HUES6 (cell line): ENCODE measurements around the gene IARS2.

ENCODE experiments used
- H3K27ac ChIP-seq: 2 replicates; pipeline ENCODE4 v1.7.0; 2013; ENCODE audit warnings: low read depth, mild to moderate bottlenecking, low read length, inconsistent platforms
- H3K27me3 ChIP-seq: 2 replicates; pipeline ENCODE4 v1.6.1; 2013; ENCODE audit warnings: low read length; ENCODE audit not compliant: control insufficient read depth, insufficient read depth
- H3K36me3 ChIP-seq: 2 replicates; pipeline ENCODE4 v1.6.1; 2013; ENCODE audit warnings: low read length; ENCODE audit not compliant: control insufficient read depth, insufficient read depth
- H3K4me1 ChIP-seq: 2 replicates; pipeline ENCODE4 v1.6.1; 2013; ENCODE audit warnings: low read length; ENCODE audit not compliant: control insufficient read depth, insufficient read depth
- H3K4me3 ChIP-seq: 2 replicates; pipeline ENCODE4 v1.5.1; 2013; ENCODE audit warnings: low read depth, low read length
- H3K9ac ChIP-seq: one replicate; pipeline ENCODE4 v1.6.1; 2013; ENCODE audit warnings: mild to moderate bottlenecking, low read length
- H3K9me3 ChIP-seq: 2 replicates; pipeline ENCODE4 v1.6.1; 2013; ENCODE audit warnings: low read depth, low read length; ENCODE audit not compliant: control insufficient read depth, insufficient read depth

The IARS2 gene

DNA sequence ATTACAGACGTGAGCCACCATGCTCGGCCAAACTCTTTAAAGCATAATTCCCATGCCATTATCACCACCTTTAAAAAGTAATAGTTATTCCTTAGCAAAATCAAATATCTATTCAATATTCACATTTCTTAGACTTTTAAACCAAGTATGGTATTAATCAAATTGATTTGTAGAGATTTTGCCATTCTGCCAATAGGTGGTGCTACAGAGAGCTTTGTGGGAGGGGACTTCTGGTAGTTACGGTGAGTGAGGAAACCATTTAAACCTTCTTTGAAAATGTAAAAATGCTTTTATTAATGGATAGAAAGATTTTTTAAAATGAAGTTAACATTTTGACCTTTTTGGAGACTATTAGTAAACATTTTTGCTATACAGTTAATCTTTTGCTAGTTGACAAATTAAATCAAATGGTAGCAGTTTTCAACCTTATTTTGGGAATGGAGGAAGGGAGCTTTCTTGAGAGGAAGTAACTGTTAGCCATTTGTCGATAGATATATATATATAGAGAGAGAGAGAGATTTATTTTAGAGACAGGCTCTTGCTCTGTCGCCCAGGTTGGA, 19.3 kb downstream of the IARS2 start:
- Histone ChIP-seq H3K9ac (no peak overlapping the region), H3K27ac (no peak overlapping the region), H3K4me3 (no peak overlapping the region), H3K9me3 (no peaks in the 10 kb centered on the region), H3K27me3 (no peaks in the 10 kb centered on the region), H3K36me3 (peaks cover 75% of the 10 kb centered on the region), H3K4me1 (no peaks in the 10 kb centered on the region)

DNA sequence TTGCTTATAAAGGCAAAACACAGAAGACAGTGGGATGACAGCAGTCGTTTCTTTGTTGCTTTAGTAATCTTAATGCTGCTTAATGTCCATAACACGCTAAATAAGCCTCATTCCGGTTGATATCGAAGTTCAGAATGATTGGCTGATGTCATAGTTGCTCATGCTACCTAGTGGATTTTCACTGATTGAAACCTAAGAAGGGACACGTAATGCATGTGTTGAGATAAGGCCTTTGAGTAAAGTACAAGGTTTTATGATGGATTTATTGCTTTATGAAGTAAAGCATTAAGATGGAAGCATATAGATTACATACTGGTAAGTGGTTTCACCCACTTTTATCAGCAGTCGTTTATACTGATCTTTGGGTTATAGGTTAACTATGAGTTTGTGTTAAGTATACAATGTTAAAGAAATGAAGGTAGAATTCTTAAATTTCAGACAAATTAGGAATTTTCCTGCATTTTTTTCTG, 25.1 kb downstream of the IARS2 start:
- Histone ChIP-seq H3K36me3 (peaks cover 39% of the 10 kb centered on the region), H3K4me1 (no peaks in the 10 kb centered on the region), H3K9me3 (no peaks in the 10 kb centered on the region), H3K4me3 (no peak overlapping the region), H3K27ac (no peak overlapping the region), H3K9ac (no peak overlapping the region), H3K27me3 (no peaks in the 10 kb centered on the region)

DNA sequence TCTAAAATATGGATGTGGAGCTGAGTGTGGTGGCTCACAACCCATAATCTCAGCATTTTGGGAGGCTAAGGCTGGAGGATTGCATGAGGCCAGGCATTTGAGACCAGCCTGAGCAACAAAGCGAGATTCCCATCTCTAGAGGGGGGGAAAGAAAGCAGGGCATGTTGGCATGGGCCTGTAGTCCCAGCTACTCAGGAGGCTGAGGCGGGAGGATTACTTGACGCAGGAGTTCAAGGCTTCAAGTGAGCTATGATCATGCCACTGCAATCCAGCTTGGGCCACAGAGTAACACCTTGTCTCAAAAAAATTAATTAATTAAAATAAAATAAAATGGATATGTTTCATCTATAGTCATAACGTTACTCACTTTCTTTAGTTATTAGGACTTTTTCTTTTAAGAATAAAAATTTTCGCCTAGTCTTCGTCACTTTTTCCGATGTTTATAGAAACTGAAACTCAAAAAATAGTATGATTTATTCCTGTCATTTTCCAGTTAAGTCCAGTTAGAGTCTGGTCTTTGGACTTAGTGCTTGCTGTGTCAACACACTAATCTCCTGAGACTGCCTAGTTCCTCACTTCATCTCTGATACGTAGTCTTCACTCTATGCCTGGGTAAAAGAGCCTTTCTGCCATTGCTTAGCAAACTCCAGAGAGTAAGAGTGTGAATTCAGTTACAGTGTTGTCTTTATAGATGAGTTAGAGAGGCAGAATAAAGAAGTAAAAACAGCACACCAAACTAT, 28.0 kb downstream of the IARS2 start:
- no peaks in the 10 kb centered on the region for H3K9me3 ChIP-seq
- no peak overlapping the region for H3K9ac ChIP-seq
- no peaks in the 10 kb centered on the region for H3K4me1 ChIP-seq
- no peaks in the 10 kb centered on the region for H3K27me3 ChIP-seq
- no peak overlapping the region for H3K27ac ChIP-seq
- H3K36me3 ChIP-seq, result peaks cover 28% of the 10 kb centered on the region
- H3K4me3 ChIP-seq, result no peak overlapping the region

DNA sequence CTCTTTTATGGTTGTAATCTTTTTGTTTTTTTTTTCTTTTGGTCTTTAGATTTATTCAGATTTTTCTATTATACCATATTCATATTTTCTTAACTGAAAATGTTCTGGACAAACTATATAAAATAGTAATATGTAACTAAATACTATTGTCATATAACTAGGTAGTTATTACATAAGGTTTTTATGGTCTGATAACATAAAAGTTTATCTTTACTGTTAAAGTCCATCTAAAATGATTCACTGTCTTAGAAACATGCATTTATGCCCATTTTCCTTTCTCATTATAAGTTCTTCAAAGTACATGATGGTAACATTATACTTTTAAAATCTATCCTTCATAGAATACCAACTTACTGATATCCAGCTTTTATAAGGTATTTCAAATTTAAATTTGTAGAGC, 29.1 kb downstream of the IARS2 start:
- Histone ChIP-seq H3K27ac (no peak overlapping the region), H3K4me1 (no peaks in the 10 kb centered on the region), H3K9me3 (no peaks in the 10 kb centered on the region), H3K9ac (no peak overlapping the region), H3K4me3 (no peak overlapping the region), H3K27me3 (no peaks in the 10 kb centered on the region), H3K36me3 (peaks cover 33% of the 10 kb centered on the region)

DNA sequence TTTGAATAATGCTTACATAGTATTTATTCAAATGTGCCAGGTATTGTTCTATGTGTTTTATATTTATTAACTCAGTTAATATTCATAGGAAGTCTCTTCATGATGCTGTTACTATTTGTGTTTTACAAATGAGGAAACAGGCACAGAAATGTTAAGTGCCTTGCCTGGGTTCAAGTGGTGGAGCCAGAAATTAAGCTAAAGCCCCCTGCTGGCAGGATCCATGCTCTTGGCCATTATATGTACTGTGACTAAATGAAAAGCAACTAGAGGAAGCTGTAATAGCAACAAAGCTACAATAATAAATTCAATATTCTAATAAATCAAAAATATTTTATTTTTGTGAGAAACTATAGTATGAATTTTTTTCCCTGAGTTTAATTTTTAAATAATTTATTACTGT, 30.0 kb downstream of the IARS2 start:
- H3K27me3 ChIP-seq, result no peaks in the 10 kb centered on the region
- H3K36me3 ChIP-seq, result peaks cover 39% of the 10 kb centered on the region
- H3K9ac ChIP-seq, result no peak overlapping the region
- H3K4me3 ChIP-seq, result no peak overlapping the region
- no peak overlapping the region for H3K27ac ChIP-seq
- H3K4me1 ChIP-seq, result no peaks in the 10 kb centered on the region
- no peaks in the 10 kb centered on the region for H3K9me3 ChIP-seq

DNA sequence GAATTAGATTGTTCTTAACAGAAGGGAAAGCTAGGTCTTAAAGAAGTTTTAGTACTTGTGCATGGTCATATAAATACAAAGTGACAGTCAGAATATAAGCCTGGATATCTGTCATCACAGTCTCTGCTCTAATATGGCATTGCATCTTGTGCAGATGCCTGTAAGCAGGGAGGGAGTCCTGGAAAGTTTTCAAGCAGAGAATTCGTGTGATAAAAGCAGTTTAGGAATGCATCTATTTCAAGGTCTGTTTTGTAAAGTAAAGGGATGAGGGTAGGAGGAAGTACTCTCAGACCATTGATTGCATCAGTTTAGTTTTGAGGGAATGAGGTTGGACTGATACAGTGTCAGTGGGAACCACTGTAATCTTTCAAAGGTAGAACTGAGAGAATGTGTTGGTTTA, 30.6 kb downstream of the IARS2 start:
- H3K27ac ChIP-seq, result no peak overlapping the region
- H3K36me3 ChIP-seq, result peaks cover 40% of the 10 kb centered on the region
- no peaks in the 10 kb centered on the region for H3K9me3 ChIP-seq
- H3K4me3 ChIP-seq, result no peak overlapping the region
- no peaks in the 10 kb centered on the region for H3K4me1 ChIP-seq
- no peak overlapping the region for H3K9ac ChIP-seq
- H3K27me3 ChIP-seq, result no peaks in the 10 kb centered on the region

DNA sequence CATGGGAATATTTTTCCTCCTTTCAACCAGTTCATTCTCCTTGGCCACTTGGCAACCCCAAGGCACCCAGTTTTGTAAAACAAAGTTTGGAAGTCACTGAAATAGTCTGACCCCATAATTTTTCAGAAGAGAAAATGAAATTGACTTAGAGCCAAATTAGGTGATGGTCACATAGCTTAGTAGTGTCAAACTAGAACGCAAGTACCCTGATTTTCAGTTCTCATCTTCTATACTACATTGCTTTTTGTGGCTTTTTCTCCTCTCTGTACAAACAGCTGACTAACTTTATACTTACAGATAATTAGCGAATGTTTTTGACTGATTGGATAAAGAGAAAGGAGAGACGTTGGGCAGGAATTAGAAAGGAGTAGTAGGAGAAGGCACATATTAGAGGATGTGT, 33.1 kb downstream of the IARS2 start:
- Histone ChIP-seq H3K36me3 (peaks cover 45% of the 10 kb centered on the region), H3K27me3 (no peaks in the 10 kb centered on the region), H3K4me1 (no peaks in the 10 kb centered on the region), H3K4me3 (no peak overlapping the region), H3K9ac (no peak overlapping the region), H3K27ac (no peak overlapping the region), H3K9me3 (no peaks in the 10 kb centered on the region)

DNA sequence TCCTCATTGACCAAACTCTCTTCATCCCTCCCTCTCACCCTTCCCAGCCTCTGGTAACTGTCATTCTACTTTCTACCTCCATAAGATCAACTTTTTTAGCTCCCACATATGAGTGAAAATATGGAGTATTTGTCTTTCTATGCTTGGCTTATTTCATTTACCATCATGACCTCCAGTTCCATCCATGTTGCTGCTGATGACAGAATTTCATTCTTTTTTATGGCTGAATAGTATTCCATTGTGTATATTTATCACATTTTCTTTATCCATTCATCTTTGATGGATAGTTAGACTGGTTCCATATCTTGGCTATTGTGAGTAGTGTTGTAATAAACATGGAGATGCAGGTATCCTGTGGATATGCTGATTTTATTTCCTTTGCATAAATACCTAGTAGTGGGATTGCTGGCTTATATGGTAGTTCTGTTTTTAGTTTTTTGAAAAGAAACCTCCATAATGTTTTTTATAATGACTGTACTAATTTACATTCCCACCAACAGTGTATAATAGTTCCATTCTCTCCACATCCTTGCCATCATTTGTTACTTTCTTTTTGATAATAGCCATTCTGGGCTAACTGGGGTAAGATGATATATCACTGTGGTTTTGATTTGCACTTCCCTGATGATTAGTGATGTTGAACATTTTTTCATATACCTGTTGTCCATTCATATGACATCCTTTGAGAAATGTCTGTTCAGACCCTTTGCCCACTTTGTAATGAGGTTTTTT, 35.7 kb downstream of the IARS2 start:
- Histone ChIP-seq H3K27ac (no peak overlapping the region), H3K4me3 (no peak overlapping the region), H3K9me3 (no peaks in the 10 kb centered on the region), H3K4me1 (no peaks in the 10 kb centered on the region), H3K27me3 (no peaks in the 10 kb centered on the region), H3K36me3 (peaks cover 56% of the 10 kb centered on the region), H3K9ac (no peak overlapping the region)

DNA sequence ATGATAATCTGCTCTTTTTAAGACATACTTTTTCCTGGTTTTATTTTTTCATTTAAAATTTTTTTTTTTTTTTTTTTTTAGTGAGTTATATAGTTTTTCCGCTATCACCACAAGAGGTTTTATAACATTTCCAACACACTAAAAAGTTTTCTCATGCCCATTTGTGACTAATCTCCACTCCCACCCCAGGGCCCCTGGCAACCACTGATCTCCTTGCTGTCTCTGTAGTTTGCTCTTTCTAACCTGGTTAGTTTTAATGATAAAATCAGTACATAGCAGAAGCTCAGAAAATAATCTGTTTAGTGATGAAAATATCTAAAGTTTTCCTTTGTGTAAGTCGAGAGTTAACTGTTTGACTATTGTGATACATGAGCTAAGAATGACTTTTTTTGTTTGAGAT, 41.8 kb downstream of the IARS2 start:
- Histone ChIP-seq H3K36me3 (peaks cover 64% of the 10 kb centered on the region), H3K9me3 (no peaks in the 10 kb centered on the region)

DNA sequence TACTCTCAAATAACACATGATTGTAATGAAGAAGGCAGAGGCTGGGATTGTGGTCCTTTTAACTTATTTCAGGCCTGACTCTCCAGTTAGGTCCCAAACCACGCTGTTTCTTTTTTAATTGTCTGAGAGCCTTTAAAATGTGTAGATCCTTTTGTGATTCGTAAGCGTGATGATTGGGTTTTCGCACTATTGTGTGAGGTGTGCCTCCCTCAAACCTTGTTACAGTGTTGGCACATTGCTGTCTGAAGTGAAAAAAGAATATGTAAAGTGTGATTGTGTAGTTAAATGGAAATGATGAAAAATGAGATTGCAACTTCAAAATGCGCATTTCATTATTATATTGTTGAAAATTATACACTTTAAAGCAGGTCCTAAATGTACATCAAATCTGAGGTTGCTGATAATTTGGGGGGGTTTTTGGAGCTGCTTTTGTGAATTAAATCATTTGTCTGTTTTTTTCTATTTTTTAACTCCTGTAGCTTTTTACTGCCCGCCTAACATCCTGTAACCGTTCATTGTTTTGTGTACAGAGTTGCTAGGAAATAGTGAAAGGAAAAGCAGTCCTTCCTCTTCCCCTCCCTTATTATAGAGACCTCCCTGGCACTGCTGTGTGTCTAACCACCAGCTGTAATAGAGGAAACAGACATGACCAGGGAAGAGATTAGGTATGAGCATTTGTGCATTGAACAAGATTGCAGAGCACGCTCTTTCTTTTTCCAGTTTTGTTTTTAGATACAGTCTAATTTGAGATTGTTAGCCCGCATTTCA, 43.3 kb downstream of the IARS2 start:
- Histone ChIP-seq H3K9ac (no peak overlapping the region), H3K36me3 (peaks cover 78% of the 10 kb centered on the region), H3K4me3 (no peak overlapping the region), H3K9me3 (no peaks in the 10 kb centered on the region), H3K27ac (no peak overlapping the region), H3K27me3 (no peaks in the 10 kb centered on the region), H3K4me1 (no peaks in the 10 kb centered on the region)

More for the DNA sequence above, 41.8 kb downstream of the IARS2 start:
- Histone ChIP-seq H3K4me3 (no peak overlapping the region), H3K4me1 (no peaks in the 10 kb centered on the region), H3K27ac (no peak overlapping the region), H3K27me3 (no peaks in the 10 kb centered on the region), H3K9ac (no peak overlapping the region)
